NT2/D1 (cell line): ENCODE results near the gene NCOA3.

Source experiments
- YY1 ChIP-seq: IDR thresholded peaks from 2 replicates; pipeline ENCODE4 v1.6.1; 2011; ENCODE audit not compliant: insufficient read length, insufficient read depth
- ZNF274 ChIP-seq: IDR thresholded peaks from 2 replicates; pipeline ENCODE4 v1.6.1; 2011; ENCODE audit warnings: mild to moderate bottlenecking, low read depth, low read length

DNA sequence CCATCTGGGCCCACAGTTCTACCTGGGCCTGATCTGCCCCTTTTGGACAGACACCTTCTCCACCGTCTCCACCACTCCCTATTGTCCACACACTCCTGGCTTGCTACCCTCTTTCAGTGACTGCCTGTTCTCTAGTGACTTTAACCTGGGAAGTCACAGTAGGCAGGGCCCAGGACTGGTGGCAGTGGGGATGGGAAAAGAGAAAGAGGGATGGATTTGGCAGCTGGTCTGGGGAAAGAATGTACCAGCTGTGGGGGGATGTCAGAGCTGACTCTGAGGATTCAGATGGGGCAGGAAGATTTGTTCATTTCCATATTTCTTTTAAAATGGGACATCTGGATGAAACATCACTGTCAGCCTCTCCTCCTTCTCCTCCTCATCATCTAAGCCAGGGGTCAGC, 198.1 kb downstream of the NCOA3 start:
- no peak for TF ChIP-seq ZNF274
- TF ChIP-seq YY1: no peak
